HG02885 (cell line): ENCODE data around the gene WNT5B.

Experiments
- ATAC-seq: cut with Tn5 transposase; IDR thresholded peaks from one replicate; pipeline ENCODE4 v1.9.1; 2021; ENCODE audit warnings: mild to moderate bottlenecking; ENCODE audit not compliant: unreplicated experiment, poor library complexity

The WNT5B gene

DNA sequence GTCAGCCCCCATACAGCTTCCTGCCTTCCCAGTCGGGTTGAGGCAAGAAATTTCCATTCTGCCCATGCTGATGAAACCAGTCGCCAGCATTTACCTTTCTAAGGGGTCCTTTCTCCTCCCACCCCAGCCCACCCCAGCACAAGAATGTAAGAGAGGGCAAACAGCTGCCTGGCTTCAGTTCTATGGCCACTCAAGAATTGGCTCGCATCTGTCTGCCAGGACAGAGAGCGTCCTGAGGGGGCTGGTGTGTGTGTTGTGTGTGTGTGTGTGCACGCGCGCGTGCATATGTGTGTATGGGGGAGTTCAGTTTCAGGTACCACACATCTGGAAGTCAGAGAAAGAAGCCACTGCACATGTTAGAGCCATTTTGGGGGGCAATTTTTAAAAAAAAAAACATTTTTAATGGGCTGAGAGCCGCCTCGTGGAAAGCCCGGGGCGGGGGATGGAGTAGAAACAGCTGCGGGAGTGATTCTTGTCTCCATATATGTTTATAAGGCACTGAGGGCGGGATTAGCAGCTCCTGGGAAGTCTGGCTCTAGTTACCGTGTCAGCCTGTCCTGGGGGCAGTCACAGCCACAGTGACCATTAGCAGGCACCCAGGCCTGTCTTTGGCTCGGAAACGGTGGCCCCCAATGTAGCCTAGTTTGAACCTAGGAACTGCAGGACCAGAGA, at the start of gene WNT5B:
WNT5B (plus strand) TSS at position 566 of the 672 bp plus-strand sequence. CDS start 2,124 bp downstream, outside the sequence.
- no peak for ATAC-seq

DNA sequence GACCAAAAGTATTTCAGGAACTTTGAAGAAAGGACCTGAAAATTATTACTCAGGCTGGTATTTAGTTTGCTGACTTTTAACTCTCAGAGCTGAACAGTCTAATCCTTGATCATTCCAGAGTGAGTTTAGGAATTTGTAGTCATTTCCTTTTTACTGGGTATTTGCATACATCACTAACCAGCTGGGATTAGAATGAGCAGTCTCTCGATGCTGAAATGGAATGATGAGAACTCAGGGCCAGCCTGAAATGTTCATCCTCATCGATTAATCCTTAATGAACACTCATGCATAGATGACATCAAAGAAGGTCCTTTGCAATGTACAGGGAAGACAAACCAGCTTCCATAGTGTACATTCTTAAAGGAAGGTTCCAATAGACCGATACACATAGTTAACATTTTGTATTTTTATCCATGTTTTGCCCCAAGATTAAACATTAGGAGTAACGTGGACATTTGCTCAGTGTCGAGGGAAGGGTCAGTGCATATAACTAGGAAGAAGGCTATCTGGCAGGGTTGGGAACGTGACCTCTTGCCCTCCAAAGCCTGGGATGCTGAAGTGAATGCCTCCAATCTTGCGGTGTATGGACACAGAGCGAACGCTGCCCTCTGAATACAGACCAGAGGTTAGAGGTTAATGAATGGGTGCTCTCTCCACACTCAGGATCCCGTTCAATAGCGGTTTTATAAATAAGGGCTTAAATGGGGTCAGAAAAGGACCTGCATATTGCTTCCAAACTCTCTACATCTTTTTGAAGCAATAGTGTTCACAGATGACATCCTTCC, 49.2 kb upstream of the WNT5B start:
- ATAC-seq, result no peak

DNA sequence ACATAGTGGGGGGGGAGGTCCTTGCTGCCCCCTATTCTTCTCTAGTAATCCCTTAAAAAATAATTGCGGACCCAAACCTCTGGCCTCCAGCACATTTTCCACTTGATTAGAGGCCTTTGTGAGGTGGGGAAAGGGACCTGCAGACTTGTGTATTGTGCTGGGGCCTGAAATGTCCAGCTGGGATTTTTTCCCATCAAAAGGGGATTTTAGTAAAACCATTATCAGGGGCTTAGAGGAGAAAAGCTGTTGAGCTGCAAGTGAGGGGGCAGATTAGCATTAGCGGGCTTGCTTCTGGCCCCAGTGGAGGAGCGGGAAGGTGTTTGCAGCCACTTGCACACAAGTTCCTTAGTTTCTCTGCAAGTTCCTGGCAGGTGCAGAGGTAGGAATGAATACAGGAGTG, 48.5 kb upstream of the WNT5B start:
- no peak for ATAC-seq

DNA sequence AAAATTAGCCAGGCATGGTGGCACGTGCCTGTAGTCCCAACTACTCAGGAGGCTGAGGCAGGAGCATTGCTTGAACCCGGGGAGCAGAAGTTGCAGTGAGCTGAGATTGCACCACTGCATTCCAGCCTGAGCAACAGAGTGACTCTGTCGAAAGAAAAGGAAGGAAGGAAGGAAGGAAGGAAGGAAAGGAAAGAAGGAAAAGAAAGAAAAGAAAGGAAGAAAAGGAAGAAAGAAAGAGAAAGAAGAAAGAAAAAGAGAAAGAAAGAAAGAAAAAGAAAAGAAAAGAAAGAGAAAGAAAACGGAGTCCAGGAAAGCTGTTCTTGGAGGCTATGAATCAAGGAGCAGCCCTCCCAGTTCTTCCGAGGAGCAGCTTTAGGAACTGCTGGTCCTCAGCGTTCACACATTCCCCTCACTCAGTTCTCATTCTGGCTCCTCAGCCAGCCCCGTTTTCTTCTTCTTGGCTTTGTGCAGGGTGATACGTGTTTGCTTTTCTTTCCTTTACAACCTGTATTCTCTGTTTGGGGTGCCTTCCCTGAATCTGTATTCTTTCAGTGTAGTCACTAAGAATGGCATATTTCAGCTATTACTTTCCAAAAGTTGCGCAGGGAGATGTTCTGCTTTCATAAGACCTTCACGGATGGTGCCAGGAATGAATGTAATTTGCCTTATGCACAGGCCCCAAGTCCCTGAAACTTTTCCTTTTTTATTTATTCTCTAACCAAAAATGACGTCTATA, 46.9 kb upstream of the WNT5B start:
- no peak for ATAC-seq

DNA sequence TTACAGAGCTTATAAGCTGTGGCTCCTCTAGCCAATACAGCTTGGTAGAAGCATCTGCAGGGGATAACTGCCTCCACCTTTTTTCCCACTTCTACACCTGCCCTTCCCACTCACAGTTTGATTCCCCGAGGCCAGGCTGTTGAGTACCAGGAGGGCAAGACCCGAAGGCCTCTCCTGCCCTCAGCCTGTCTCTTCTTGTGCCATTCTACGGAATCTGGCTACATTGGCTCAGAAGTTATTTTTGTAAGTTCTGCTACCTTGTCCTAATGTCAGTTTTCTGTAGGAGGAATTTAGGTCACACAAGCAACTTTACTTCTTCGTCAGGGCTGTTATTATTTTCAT, 46.4 kb upstream of the WNT5B start:
- no peak for ATAC-seq

DNA sequence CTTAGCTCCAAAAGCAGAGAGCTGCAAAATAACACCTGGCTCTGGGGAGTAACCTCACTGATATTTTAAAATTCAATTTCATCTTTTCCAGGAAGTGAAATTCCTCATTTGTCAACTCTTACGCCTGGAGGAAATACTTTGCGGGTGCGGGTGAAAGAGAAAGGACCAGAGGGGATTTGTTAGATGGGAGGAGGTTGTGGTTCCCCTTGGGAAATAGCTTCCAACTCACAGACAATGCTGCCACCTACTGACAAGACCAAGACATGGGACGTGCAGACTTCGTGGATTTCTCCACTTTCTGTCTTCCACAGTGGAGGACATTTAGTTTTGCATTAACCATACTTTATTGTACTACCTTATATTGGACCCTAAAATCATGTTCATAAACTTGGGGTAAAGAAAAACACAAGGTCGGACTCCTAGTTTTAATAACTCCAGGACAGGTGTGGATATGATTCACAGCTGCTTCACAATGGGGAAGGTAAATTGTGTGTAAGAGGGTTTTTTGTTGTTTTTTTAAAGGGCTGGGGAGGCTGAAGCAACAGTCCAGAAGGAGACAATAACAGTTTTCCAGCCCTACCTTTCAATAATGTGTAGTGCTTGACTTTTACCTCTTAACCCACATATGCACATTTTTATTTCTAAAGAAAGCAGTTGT, 45.5 kb upstream of the WNT5B start:
- ATAC-seq, result peak; percentile 53

DNA sequence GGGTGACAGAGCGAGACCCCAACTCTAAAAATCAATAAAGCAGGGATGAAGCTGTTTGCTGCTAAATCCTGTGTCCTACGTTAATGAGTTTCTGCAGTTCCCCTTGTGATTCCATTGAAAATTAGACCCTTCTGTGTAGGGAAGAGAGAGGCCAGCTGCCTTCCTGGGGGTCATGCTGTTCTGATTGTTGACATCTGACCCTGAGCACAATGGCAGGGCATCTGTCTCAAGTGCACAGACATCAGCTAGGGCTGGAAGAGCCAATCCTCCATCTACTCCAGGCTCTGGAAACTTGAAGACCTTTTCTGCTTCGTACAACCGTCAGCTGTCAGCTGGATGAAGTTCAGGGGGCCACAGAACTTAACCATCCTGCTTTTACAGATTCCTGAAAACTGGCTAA, 44.7 kb upstream of the WNT5B start:
- no peak for ATAC-seq

DNA sequence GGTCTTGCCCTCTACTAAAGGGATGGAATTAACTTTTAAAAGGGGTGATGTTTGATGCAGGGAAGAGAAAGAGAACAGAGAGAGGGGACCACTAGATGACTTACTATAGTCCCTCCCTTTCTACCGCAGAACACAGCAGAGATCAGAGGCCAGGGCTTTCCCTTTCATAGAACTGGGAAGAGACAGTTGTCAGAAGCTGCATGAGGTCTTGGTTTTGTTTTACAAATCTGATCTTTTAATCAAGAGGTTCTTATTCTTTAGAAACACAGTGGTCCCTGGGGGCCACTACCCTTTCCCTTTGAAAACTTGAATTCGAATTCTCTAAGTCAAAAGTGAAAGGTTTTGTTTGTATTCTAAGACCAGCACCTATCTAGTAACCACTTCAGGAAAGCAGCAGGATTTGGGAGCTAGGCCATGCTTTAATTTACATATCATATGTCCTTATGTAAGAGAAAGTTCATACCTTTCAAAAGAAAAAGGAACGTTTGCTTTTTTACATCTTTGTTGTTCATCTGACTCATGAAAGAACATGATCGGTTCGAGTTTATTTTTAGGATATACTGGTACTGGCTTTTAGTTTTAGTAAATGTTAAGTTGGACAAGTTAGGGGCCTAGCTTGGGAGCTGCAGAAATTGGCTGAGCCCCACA, 41.0 kb upstream of the WNT5B start:
- ATAC-seq, result no peak

DNA sequence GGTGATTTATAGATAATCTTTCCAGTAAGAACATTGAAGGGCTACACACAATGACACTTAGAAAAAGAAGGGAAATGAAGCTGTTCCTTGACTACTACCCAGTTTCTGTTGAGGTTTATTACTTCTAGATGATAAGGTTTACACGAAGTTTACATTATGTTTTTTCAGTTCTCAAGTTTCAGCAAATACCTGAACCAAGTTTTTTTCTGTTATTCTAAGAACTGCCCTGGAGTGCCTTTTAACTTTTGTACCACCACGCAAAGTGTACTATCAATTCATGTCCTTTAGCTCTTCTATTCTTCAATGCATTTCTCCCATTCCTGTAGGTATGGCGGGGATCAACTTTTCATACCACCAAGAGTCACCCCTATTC, 40.5 kb upstream of the WNT5B start:
- ATAC-seq, result no peak

DNA sequence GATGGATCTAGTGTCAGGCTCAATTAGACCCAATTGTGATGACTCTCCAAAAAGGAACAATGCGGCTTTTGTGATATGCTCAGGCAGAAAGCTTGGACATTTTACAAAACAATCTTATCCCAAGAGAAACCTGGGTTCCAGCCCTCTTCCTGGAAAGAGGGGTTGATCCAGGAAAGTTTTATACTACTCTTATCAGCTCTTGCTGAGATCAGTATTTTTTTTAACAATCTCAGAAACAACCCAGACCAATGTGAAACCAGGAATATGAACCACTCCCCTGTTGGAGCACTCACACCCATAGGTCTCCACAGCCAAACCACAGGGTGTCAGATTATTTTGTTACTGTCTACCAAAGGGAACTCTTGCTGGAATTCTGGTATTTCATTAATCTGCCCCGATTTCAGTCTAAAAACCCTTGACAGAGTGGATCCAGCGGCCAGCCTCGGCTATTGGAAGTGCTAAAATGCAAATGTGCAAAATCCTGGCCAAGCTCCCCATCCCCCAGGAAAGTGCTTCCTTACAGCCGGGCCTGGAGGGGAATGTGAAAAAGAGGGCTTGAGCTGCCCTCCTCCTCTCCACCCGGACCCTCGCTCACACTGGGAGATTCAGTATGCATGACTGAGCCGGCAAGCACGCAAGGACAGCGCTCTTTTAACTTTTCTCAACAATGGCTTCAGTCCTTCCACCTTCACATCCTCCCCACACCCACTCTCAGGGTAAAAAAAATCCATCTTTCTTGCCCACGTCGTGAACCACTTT, 38.6 kb upstream of the WNT5B start:
- no peak for ATAC-seq

DNA sequence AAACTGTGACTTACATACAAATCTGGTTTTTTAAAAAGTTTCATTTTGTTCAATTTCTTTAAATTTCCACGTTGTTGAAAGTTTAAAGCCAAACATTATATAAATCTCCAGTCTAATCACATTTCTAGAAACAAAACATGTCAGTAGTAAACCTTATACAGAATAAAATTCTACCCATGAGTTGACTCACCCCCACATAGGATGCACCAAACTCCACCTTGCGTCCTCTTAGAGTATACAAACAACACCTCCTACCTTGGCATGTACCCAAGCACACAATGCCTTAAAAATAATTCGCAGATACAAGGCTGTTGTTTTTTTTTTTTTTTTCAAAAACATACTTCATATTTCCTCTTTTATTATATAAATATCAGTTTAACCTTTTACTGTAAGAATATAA, 38.0 kb upstream of the WNT5B start:
- no peak for ATAC-seq

DNA sequence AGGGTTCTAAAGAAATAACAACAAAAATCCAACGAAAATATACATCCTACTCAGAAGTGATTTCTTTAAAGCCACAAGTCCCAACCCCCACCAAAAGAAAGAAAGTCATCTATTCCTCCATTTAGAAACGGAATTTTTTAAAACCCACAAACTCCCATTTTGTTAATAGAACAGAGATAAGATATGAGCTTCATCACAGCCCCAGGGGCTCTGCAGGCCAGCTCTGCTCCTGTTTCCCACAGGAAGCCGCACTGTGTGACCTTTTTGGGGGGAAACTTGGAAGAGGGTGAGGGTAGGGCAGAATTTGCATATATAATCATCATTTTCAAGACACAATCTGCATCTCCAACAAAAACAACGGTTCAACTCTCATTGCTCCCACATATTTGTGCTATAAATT, 37.5 kb upstream of the WNT5B start:
- ATAC-seq, result no peak

DNA sequence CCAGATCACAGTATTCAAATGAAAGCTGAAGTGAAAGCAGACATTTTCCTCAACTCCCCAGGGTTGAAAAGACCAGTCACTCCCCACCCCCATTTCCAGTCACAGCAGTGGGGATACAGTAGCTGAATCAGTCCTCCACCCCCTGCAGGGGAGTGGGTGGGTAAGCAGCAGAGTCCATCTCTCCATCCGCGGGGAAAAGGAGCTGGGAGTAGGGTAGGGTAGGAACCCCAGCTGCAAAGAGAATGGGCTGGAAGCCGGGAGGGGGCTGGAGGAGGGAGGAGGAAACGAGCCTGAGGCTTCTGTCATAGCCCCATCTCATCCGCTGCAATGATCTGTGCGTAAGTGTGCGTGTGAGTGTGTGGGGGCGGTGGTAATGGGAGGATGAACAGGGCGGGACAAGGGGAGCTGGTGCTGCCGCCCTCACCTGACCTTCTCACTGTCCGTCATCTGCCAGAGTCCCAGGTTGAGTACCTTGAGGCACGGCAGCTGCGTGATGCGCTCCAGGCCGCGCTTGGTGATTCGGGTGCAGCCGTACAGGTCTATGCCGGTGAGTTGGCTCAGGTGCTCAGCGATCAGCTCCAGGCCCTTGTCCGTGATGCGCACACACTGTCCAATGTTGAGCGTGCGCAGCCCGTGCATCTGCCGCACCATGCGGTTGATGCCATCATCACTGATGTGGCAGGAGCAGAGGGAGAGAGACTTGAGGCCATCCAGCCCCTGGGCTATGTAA, 36.4 kb upstream of the WNT5B start:
- peak; percentile 29 for ATAC-seq

DNA sequence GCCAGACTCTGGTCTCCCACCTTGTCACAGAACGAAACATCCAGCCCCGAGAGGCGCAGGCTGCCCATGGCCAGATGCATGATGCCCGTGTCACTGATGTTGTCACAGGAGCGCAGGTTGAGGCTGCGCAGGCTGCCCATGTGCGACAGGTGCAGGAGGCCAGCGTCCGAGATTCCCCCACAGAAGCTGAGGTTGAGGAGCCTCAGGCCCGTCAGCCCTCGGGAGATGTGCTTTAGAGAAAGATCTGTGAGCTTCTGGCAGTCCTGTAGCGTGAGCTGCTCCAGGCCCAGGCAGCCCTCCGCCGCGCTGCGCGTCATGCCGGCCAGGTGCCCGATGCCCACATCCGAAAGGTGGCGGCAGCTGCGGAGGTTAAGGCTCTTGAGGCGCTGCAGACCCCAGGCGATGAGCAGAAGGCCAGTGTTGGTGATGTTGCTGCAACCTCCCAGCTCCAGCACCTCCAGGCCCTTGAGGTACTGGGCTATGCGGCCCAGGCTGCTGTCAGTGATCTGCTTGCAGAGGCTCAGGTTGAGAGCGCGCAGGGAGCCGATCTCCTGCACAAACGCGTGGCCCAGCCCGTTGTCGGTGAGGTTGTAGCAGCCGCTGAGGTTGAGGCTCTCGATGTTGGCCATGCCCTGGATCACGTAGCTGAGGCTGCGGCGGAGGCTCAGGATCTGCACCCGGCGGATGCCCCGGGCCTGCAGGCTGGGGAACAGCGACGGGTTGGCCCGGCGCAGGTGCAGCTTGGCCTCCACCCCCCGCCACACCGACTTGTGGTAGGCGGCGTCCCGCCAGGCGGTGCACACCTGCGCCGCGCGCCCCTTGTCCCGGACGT, 35.6 kb upstream of the WNT5B start:
- peak; percentile 28 for ATAC-seq

DNA sequence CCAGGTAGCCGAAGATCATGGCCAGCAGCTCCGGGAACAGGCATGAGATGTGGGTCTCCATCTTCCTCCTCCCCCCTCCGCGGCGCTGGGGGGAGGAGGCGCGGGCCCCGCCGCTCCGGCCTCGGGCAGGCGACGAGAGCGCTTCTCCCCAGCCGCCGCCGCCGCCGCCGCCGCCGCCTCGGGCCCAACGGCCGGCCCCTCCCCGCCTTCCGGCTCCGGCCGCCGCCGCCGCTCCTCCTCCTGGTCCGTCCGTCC, 35.1 kb upstream of the WNT5B start:
- no peak for ATAC-seq

DNA sequence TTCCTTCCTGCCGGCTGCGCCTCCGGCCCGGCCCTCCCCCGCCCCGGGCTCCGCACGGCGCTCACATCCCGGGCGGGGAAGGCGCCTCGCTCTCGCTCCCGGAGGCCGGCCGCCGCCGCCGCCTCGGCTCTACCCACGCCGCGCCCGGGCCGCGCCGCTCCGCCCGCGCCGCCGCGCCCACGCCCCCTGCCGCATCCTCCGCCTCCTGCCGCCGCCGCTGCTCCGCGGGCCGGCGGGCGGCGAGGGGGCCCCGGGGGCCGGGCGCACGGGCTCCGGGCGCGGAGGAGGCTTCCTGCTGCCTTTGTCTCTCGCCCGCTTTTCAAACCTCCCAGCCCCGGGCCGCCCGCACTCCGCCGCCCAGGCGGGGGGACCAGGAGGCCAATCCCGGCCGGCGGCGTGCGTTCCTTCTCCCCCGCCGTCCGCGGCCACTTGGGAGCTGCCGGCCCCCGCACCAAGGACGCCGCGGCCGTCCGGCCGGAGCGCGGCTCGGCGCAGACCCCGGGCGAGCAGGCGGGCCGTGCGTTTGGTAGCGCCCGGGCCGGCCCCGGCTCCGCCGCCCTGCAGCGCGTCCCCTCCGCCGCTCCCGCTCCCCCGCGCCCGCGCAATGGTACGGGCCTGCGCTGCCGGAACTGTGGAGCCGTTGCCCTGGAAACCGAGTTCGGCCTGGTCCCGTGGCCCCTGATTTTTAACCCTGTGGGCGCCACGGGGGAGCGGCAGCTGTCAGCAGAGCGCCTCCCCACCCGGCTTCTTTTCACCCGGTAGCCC, 34.6 kb upstream of the WNT5B start, which contains the start of gene FBXL14:
FBXL14 (minus strand) TSS at position 321 of the 765 bp plus-strand sequence. CDS start 515 bp downstream, outside the sequence.
- peak; percentile 65 for ATAC-seq

DNA sequence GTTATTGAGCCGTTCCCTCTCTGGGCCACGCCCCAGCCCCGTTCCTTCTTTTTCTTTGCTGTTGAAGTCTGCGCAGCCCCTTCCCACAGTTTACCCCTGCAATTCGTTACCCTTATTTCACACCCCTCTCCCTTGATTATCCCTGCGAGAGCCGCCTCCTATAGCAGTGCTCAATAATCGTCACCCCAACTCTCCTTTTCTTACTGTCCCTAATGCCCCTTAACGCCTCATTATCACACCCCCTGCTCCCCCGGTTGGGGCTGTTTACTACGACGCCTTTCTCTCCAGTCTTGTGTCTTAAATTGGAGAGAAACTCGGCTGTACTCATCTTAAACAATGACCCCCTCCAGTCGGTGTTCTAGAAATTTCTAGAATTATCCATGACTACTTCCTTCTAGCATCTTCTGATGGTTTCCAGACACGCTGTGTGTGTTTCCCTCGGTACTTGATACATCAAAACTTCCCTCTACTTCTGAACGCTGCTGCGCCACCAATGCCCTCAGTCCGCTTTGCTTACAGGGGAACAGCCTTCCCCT, 33.9 kb upstream of the WNT5B start:
- no peak for ATAC-seq
